HG03025 (cell line): ENCODE results near the gene PHC3.
"Not testable (repeated sequence)": the region's sequence is repeated elsewhere in the genome, so short reads cannot be mapped to it uniquely, and the experiment has no call there.

Source experiments
- ATAC-seq: cut with Tn5 transposase; IDR thresholded peaks from one replicate; pipeline ENCODE4 v1.9.1; 2021; ENCODE audit warnings: mild to moderate bottlenecking, moderate library complexity; ENCODE audit not compliant: unreplicated experiment, low FRiP score

PHC3 gene

DNA sequence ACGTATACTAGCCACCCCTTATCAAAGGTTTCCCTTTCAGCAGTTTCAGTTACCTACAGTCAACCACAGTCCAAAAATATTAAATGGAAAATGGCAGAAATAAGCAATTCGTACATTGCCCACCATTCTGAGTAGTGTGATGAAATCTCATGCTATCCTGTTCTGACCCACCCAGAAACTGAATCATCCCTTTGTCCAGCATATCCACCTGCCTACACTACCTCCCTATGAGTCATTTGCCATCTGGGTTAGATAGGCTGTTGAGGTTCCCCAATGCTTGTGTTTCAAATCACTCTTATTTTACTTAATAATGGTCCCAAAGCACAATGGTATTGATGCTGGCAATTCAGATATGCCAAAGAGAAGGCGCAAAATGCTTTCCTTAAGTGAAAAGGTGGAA lies 15.3 kb upstream of the PHC3 start:
- no peak for ATAC-seq

DNA sequence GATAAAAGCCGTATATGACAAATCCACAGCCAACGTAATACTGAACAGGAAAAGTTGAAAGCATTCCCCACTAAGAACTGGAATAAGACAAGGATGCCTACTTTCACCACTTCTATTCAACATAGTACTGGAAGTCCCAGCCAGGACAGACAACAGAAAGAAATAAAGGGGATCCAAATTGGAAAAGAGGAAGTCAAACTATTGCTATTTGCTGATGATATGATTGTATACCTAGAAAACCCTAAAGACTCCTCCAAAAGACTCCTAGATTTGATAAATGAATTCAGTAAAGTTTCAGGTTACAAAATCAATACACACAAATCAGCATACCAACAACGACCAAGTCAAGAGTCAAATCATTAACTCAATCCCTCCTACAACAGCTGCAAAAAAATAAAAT lies 14.2 kb upstream of the PHC3 start:
- not testable (repeated sequence) for ATAC-seq

DNA sequence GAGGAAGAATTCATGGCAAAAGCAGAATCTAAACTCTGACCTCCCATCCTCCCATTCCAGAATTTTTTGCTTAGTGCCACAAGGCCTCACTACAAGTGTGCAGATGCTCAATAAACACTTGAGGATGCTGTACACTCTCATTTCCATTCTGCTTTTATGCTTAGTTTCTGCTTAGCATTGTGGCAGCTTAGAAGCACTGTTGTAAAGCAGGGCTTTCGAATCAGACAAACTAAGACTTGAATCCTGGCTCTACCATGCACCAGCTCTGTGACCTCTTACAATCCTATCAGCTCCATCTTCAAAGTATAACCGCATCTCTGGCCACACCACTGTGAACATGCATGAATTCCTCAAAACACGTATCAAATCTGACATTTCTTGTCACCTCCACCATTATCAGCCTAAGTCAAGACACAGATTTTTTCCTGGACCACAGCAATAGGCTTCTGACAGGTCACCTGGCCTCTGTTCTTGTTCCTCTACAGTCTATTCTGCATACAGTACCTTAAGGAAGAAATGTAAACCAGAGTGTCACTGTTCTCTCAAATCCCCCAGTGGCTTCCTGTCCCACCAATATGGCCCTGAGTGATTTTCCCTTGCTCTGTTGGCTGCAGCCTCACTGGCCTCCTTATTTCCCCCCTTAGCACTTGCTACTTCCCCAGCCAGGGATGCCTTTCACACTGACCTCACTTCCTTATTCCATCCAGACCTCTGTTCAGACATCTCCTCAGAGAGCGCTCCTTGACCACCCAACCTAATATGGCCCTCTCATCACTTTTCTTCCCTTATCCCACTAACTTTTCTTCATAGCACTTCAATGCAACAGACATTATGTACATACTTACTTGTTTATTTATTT lies 8.1 kb upstream of the PHC3 start:
- no peak for ATAC-seq

DNA sequence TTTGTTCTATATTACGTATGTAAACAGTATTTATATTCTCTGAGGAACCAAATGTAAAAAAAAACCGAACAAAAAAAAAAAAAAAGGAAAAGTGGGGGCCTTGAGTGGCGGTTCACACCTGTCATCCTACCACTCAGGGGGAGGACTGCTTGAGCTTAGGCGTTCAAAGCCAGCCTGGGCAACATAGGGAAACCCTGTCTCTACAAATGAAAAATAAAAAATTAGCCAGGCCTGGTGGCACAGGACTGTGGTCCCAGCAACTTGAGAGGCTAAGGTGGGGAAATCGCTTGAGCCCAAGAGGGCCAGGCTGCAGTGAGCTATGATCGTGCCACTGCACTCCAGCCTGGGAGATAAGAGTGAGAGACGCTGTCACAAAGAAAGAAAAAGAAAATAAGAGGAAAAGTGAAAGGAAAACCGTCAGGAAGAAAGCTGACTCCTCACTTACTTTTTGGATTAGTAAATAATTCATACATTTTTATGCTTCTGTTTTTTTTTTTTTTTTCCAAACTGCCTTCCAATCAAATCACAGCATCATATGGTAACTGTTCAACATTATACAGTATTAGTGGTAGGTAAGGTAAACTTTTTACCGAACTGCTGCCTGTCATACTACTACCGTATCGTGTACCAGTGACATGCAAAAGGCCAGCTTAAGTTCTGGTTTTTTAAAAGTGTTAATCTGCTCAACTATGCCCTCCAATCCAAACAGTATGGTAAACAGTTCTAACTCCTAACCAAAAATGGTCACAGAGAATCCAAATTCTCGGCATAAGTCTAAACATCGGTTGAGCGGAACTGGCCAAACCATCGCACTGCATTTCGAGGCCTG lies 1.2 kb downstream of the PHC3 start:
- ATAC-seq, result peak; percentile 14

DNA sequence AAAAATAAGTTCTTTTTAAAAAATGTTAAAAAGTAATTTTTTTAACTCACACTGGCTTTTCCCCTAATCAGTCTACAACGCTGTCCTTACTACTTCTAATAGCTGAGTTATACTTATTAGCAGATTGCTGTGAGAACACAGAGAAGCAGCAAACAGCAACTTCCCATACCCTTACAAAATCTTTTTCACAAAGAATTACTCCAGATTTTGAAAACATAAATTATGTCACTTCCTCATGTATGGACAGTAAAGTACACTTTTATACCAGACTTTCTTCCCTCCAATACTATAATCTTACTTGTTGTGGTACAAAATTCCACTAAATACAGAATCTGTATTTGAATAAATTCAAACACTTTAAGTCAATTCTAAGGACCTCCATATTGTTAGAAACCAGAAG lies 2.1 kb downstream of the PHC3 start:
- no peak for ATAC-seq

DNA sequence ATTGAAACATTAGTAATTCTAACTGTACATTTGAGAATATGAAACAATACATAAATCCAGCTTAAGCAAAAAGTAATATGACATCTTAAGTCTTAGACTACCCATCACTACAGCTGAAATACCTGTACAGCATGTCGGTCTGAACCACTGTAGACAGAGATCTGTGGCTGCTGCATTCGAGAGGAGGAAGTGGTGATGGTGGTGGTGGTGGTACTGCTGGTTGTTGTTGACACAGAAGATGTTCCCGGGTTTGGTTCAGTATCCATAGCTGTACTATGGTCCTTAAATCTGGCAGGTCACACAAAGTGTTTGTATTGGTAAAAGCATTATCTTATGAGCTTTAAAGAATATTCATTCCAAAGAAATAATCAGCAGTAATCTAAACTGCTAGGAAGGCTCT lies 2.9 kb downstream of the PHC3 start:
- ATAC-seq, result no peak

DNA sequence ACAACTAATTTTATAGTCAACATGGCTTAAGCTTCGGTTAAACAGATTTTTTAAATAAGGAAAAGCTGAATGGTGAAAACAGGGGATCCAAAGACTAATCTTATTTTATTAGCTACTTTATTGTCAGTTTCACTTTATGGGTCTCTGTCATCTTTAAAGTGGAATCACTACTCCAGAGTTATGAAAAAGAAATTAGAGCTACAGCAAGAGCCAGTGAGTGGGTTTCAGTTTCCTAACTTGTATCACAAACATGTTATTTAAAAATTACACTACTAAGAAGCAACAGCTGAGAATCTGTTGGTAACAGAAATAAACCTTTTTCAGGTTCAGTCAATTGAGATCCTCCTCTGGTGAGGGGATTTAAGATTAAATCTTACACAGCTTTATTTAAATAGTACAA lies 10.0 kb downstream of the PHC3 start:
- peak; percentile 71 for ATAC-seq

DNA sequence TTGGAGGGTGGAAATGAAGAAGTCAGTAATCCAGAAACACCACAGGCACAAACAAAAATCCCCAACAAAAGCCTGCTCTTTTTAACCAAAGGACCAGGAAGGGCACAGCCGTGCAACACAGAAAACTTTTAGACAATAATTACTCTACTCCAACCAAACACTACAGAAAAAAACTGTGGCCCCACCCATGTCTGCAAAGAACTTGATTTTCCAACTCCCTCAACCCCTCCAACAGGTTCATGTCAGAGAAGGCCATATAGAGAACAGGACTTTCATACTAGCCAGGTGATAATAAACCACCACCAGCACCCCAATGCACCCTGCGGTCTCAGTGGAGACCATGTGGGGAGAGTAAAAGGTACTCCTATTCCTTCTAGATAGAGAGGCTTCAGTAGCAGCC lies 16.8 kb downstream of the PHC3 start:
- no peak for ATAC-seq

DNA sequence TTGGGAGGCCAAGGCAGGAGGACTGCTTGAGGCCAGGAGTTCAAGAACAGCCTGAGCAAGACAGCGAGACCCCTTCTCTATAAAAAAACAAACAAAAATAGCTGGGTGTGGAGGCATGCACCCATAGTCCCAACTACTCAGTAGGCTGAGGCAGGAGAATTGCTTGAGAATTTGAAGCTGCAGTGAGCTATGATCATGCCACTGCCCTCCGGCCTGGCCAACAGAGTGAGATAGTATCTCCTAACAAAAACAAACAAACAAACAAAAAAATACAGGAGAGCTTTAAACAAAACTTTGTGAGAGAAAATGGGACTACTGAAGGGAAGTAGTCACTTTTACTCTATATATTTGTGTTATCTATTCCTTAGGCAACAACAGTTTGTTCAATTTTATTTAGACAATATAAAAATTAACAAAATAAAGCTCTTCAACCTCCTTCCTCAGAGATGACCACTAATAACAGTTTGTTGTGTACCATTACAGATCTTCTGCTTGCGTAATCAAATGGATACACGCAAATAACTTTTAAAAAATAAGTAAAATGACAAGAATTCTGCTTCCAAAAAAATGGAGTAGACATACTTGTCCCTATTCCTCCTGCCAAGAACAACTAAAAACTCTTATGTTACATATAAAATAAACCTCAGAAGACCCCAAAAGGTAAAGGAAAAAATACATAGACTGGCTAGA lies 17.4 kb downstream of the PHC3 start:
- no peak for ATAC-seq

DNA sequence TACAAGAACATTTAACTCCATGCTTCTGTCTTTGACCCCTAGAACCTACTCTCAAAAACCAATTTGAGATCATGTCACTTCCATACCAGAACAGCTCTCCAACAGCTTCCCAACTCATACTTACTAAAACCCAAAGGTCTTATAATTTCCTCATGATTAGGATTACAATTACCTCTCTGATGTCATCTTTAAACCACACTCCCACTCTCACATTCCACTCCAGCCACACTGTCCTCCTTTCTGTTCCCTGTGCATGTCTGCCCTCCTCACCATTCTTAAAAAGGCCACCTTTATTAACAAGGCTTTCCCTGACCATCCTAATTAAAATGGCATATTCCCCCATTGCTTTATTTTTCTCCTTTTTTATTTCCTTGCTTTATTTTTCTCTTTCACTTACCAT lies 18.9 kb downstream of the PHC3 start:
- no peak for ATAC-seq

DNA sequence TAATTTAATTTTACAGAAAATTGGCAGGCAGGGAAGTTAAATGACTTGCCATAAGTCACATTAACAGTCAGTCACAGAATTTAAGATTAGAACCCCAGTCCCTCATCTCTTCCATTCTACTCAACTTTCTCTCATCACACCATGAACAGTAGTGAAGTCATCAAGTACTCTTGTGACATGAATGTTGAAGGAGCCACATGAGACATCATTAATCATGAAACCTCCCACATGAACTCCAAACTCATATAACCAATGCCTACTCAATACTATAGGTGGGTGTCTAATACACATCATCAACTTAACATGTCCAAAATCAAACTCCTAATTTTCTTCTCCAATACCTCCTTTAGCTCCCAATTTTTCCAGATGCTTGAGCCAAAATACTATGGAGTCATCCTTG lies 19.5 kb downstream of the PHC3 start:
- ATAC-seq, result no peak

DNA sequence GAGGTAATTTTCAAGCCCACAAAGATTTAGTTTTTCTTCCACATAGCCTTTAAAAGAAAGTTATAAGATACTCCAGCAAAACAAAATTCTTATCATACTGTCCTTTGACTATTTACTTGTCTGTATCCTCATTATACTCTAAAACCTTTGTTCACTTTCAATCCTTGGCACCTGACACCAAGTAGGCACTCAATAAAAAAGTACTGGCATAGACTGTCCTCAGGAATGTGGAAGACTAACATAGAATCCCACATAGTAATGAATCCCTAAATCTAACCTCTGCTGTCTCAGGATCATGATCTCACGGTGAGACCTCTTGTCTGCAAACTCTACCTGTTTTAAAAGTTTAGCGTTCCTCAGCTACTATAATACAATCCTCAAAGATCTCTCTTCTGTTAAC lies 21.6 kb downstream of the PHC3 start:
- ATAC-seq, result no peak

DNA sequence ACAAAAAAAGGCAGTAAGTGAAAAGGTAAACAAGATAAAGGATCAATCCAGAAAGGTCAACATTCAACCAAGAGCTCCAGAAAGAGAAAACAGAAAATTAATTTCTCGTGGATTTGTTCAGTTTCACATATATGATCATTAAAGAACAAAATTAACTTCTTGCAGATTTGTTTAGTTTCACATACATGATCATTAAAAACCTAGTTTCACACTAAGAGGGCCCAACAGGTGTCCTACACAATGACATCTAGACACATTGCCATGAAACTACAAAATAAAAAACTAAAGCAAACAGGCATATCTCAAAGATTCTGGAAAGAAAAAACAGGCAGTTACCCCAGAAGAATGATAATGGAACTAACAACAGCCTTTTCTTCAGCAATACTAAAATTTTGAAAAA lies 22.1 kb downstream of the PHC3 start:
- ATAC-seq, result no peak

DNA sequence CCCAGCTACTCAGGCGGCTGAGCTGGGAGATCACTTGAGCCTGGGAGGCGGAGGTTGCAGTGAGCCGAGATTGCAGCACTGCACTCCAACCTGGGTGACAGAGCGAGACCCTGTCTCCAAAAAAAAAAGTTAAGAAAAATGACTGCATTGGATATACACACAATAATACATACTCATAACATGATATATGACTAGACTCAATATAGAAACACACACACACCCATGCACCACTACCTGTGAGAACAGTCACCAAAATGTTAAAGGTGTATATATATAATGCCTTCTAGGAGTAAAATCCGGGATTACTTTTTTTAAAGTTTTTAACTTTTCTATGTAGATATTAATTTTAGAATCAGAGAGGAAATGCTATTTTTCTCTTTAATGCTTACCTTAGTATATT lies 25.9 kb downstream of the PHC3 start:
- ATAC-seq, result no peak

DNA sequence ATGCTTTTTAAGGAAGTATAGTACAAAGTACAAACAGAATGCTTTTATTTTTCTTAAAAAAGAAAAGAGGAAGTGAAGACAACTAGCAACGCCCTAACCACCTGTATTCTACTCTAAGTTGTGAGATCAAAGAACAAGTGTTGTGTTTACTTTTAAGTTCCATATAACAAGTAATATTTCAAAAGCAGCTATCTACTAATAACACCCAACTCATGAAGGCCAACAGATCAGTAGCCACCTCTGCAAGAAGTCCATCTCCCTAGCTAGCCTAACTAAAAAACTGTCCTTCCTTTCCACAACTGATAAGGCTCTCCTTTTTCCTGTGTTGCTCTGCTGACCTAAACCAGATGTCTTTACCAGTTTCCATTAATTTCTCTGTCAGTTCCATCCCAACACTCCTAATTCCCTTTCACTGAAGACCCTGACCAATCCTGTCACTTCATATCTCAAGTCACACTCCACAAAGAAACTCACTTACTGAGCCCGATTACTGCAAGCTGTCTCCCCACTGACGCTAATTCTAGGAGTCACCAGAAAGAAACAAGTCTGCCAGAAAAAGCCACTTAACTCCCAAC lies 26.9 kb downstream of the PHC3 start:
- peak; percentile 72 for ATAC-seq

DNA sequence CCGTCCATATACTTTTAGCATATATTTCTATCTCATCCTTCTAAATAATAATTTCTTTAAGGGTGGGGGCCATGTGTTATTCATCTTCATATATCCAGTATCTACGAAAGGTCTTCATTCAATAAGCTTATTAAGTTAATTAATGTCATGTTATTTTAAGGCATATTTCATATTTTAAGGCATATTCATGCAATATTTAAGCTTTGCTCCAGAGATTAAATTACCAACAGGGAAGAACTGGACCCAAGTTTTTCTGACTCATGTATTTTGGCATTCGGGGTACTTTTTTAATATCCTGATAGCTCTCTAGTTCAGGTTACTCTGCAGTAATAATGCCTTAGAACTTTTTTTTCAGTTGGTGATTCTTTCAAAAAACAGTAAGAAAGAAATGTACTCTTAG lies 27.4 kb downstream of the PHC3 start:
- ATAC-seq, result no peak

DNA sequence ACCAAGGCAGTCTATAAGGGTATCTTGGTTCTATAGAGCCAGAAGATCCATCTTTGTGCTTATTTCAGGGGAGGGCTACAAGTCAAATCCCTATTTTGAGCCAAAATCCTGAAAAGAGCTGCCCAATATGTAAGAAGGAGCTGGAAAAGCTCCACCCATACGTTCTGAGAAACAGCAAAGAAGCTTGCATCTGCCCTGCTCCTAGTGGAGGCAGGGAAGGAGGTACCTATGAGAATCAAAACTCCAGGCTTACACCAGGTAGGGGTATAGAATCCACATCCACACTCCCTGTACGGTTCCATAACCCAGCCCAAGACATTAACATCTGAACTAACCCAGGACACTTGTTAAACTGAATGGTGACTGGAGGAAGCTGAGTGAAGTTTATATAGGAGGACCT lies 30.0 kb downstream of the PHC3 start:
- no peak for ATAC-seq

DNA sequence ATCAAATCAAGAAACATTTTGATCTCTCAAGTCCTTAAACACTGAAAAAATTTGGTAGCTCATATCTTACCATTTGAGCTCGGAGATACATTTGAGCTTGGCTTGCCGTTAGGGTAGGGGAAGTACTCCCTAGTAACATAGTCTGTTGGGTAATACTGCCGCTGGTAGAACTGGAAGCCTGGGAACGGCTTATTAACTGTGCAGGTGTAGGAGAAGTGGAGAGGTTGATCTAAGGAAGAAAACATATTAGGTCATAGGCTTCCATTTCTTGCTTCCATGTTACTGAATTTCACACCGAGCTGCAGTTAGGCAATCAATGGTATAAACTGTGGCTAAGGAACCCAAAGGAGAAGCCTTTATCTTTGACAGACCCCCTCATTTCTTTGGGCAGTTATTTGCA lies 32.5 kb downstream of the PHC3 start:
- no peak for ATAC-seq

DNA sequence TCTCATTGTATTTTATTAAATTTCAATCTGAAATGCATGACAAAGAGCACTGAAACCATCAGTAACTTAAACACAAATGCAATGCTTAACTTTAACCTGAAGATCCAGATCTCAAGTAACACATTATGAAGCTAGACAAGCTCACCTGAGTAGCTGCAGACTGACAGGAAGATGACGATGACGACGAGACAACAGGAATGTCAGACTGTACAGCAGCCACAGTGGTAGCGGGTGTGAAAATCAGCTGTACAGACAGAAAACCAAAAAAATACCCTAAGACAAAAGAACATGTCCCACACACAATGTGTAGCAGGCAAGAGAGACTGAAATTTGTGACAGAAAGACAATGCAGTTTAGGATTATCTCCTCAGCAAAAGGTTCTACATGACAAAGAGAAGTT lies 36.3 kb downstream of the PHC3 start:
- ATAC-seq, result no peak

DNA sequence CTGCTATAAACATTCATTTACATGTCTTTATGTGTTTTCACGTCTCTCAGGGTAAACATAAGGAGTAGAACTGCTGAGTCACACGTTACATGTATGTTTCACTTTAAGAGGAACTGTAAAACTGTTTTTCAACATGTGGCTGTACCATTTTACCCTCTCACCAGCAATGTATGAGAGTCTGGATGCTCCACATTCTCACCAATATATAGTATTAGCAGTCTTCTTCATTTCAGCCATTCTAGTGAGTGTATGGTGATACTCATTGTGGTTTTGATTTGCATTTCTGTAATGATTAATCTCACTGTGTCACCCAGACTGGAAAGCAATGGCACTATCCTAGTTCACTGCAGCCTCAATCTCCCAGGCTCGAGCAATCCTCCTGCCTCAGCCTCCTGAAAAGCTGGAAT lies 37.1 kb downstream of the PHC3 start:
- ATAC-seq, result peak; percentile 67

DNA sequence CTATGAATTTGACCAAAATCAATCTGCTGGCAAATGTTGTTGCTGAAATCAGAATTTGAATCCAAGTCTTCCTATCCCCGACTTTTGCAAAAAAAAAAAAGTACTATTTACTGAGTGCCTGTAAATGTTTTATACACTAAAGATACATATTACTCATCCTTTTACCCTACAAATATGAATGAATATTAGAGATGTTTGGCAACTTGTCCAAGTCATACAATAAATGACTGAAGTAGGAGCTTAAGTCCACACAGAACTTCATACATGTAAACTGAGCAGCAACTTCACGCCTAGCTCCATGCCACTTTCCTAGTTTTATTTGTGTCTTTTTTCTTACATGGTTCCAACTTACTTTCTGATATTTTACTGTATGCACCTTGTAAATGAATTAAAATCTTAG lies 39.2 kb downstream of the PHC3 start:
- no peak for ATAC-seq
